Activated CD8-positive, alpha-beta memory T cell treated with anti-CD3 and anti-CD28 coated beads for 1 hour (primary cell): ENCODE results near the gene ANKRD2.

ENCODE experiments used
- DNase-seq, 2 donors: peaks; one replicate each; pipeline ENCODE4 v3.0.0-alpha.2; 2020; ENCODE audit warnings: low read depth in 1 of 2; ENCODE audit errors: extremely low read depth in 1 of 2

ANKRD2 gene

DNA sequence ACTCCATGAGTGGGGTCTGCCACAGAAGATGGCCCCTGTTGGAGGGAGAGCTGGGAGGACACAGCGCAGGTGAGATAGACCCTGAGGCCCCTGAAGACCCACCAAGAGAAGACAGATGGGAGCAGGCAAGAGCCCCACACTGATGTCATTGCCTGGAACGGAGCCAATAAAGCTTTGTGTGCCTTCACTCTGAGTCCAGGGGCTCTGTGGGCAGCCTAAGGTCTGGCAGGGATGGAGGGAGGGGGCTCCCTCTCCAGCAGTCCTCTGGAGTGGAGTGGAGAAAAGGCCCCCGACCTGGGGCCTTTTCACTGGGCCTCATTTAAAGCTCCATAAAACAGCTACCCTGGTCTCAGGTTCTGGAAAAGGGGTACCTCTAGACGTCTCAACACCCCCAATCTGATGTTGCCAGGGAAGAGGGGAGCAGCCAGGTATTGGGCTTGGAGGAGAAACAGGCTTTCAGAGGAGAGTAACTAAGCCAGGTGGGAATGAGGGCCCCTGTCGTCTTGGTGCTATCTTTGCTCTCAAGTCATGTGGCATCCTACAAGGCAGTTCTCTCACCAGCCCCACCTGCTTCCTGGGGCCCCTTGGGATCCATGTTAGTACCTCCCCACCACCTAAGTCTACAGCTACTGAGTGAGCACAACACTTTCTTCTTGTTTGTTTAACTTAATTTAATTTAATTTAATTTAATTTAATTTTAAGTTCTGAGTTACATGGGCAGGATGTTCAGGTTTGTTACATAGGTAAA, 18.3 kb downstream of the ANKRD2 start:
- DNase-seq, result no peak

DNA sequence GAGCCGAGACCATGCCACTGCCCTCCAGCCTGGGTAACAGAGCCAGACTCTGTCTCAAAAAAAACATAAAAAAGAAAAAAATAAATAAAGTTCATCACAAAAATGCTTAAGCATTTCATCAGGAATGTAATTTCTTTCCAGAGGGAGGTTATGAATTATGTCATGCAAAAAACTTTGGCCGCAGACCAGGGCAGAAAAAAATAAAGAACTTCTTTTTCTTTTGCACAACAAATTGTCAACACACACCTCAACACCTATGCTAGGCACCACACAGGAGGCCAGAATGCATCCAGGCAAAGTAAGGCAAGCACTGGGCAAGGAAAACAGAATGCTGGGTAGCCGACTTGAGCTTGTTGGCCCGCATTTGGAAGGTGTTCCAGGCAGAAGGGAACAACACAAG, 20.8 kb downstream of the ANKRD2 start:
- no peak for DNase-seq

DNA sequence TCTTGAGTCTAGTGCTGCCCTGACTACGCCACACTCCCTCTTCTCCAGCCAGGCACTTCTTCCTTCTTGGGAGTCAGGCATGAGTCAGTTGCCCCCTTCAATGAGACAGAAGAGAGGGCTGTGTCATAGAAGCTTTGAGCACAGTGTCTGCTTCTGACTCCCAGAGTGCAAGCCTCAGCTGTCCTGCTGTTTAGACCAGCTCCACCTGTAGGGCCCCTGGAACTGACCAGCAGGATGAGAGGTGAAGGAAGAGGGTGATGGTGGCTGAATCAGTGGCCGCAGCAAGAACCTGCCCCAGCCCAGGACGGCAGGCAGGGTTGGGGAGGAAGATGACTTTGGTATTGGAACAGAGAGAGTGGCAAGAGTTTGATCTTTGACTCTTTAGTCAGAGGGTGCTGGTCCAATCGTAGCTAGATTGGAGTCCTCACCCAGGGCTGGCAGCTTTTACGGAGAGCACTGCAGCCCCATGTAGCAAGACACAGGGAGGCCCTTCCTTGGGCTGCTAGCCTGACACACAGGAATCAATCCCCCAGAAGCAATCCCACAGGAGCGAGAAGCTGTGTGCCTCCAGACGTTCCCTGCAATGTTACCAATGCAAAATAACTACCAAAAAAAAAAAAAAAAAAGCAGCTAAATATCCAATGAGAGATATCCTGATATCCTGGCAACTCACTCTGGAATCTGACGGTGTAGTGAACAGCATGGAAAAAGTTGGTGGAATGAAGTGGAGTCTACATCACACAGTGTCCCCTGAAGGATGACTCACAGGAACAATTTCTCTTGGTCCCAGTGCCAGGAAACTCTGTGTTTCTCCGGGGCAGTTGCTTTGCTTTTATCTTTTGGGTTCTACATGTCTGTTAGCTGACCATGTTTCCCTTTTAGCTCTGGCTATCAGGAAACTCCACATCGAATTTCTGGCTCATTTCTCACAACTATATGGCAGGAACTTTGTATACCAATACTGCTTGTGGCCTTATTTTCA, 23.8 kb downstream of the ANKRD2 start:
- DNase-seq, result no peak

DNA sequence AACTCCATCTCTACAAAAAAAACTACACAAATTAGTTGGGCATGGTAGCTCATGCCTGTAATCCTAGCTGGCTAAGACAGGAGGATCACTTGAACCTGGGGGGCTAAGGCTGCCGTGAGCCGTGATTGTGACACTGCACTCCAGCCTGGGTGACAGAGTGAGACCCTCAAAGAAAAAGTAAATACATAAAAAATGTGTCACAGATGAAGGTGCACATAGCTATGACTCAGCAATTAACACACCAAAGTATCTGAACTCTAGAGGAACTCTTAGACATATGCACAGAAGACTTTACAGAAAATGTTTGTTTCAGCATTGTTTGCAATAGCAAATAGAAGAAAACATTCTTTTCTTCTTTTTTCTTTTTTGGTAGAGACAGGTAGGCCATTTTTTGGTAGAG, 25.2 kb downstream of the ANKRD2 start:
- DNase-seq, result no peak

DNA sequence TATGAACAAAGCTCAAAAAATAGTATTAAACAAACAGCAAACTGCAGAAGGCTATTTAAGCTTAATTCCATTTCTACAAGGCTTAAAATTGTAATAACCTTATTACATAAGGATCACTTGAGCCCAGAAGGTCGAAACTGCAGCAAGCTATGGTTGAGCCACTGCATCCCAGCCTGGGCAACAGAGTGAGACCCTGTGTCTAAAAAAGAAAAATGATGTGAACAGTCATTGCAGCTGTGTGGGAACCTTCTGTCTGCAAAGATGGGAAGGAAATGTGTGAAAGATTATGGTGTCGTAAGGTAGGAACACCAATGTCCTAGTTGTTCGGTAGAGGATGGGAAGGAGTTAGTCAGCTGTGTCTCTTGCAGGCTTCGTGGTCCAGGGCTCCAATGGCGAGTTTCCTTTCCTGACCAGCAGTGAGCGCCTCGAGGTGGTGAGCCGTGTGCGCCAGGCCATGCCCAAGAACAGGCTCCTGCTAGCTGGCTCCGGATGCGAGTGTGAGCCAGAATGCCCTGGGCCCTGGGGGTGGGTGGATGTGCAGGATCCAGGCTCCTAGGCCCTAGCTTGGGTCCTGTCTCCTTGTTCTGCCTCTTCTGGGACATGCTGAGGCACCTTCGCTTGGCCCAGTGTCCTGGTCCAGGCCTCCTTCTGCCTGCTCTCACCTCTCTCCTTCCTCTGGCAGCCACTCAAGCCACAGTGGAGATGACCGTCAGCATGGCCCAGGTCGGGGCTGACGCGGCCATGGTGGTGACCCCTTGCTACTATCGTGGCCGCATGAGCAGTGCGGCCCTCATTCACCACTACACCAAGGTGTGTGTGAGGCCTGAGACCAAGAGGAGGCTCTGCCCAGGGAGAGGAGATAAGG, 26.1 kb downstream of the ANKRD2 start:
- no peak for DNase-seq

DNA sequence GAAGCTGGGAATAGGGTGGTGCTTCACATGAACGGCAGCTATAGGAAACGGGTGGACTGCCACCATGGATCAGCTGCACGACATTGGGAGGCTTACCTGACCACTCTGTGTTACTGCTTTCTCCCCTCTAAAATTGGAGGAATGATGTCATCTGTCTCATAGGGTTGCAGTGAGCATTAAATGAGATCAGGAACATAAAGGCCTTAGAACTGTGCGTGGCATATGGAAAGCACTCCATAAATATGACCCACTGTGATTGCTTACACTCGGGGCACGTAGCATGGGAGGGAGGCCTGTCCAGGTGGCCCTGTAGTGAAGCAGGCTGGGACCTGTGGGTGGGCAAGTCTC, 26.7 kb downstream of the ANKRD2 start:
- DNase-seq, result no peak

DNA sequence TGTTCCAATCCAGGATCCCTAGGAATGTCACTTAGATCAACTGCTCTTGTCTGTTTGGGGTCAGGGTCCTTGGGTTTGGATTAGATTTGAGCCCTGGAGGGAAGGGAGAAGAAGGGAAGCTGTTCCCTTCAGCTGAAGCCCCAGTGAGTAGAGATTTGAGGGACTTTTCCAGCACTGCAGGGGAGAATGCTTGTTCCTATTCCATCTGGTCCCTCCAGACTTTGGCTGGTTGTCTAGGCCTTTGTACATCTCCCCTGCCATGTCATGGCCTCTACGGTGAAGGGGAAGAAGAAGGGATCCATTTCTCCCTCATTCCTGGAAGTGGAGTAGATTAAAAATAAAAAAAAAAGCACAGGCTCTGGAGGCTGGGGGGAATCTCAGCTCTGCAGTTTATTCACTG, 28.0 kb downstream of the ANKRD2 start:
- no peak for DNase-seq

DNA sequence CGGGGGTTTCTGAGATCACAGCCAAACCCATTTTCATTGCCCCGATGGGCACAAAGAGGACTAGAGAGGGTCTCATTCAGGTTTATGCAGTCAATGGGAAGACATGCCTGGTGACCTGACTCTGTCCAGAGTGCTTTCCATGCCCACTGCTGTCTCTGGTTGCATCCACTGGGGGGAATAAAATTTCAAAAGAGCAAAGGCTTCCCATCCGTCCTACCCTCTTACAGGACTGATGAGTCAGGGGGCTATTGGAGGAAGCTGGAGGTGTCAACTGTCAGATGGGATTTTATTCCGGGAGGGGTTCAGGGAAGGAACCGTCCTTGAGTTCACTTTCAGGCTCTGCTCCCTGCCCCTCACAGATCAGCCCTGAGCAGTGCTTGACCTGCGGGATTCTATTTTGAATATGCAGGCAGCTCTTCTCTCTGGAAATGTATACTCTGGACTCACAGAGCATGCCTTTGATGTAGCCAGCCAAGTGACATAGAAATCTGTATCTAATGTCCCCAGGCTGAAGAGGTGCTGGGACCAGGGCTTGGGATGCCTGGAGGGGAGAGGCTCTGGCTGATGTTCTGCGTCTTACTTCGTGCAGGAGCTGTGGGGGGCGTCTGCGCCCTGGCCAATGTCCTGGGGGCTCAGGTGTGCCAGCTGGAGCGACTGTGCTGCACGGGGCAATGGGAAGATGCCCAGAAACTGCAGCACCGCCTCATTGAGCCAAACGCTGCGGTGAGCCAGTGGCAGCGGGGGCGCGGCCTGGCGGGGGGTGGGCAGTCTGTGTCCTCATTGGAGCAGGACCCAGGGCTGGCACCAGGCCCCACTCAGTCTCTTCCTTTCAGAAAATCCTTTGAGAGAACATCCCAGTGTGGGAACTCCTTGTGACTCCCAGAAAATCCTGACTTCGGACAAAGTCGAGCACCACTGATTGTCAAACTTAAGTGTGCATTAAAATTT, 29.0 kb downstream of the ANKRD2 start:
- no peak for DNase-seq

DNA sequence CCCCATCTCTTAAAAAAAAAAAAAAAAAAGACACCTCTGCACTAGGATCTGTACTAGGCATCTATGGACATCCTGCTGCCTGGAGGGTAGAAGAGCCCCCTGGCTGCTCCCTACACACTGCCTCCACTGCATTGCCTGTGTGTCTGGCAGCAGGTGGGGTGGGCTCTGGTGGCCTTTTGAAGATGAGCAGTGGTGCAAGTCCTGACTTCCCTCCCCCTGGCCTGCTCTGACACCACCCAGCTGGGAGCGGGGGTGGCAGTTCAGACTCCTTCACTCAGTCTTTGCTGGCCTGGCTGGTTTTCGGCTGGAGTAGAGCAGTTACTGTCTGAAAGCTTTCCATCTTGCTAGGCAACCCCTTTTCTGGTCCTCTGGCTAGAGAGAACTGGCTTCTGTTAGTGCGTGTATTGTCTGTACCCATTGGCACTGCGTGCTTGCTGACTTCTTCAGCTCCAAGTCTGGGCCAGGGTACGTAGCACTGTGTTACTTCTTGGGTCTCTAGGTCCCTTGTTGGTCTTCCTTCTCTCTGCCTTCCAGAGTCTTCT, 34.6 kb downstream of the ANKRD2 start:
- no peak for DNase-seq

DNA sequence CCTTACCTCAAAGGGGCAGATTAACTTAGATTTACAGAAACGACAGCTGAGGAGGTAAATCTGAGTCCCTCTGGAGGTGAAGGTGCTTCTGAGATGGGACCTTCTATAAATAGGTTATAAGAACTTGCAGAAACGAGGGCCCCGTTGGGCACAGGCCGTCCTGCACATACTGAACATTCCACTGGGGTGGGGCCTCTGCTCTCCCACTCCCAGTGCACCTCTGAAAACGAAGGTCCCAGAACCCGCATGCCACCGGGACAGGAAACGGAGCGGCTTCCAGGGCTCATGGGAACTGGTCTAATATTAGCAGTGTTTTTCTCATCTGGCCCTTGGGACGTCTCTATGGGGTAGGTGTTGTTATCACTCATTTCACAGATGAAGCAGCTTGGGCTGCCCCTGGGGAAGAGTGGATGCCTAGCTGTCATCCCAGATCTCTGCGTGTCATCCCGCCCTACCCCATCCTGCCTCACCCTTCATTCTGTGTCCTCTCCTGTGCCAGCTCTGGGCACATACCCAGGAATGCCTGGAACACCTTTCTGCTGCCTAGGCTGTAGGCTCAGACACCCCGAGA, 36.5 kb downstream of the ANKRD2 start:
- no peak for DNase-seq

DNA sequence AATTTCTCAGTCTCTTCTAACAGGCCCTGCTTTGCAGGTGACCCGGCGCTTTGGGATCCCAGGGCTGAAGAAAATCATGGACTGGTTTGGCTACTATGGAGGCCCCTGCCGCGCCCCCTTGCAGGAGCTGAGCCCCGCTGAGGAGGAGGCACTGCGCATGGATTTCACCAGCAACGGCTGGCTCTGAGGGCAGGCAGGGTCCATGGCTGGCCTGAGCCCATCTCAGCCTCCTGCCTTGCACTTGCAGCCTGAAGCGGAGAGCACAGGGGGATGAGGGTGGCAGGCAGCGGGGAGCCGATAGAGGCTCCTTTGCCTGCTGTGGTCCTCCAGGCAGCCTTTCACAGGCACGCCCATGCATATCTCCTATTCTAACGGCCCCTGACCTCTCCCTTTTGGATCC, 38.9 kb downstream of the ANKRD2 start:
- DNase-seq, result no peak

DNA sequence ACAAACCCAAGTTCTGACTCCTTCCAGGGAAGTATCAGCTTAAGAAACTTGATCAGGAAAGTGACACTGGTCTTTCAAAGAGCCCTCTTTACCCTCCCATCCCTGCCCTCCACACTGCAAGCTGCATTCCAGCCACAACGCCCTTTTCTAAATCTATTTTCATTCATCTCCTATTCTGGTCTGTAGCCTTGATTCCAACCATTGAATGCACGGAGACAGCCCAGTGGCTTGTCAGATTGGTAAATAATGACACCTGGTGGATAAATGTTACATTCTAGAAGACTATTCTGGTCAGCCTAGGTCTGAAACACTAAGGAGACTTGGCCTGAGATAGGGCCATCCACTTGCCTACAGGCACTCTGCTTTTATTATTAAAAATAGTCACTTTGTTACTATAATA, 39.8 kb downstream of the ANKRD2 start:
- DNase-seq, result no peak

DNA sequence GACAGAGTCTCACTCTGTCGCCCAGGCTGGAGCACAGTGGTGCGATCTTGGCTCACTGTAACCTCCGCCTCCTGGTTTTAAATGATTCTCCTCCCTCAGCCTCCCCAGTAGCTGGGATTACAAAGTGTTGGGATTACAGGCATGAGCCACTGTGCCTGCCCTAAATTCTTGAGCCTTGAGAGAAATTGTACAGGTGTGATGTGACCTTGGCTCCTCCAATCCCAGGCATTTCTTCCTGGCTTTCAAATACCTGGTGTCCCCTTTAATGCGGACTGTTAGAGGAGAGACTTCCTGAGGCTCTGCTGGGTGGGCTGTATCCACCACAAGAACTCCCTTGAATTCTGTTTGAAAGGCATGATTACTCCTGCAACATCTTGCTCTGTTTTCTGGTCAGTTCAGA, 45.7 kb downstream of the ANKRD2 start:
- DNase-seq, result no peak

DNA sequence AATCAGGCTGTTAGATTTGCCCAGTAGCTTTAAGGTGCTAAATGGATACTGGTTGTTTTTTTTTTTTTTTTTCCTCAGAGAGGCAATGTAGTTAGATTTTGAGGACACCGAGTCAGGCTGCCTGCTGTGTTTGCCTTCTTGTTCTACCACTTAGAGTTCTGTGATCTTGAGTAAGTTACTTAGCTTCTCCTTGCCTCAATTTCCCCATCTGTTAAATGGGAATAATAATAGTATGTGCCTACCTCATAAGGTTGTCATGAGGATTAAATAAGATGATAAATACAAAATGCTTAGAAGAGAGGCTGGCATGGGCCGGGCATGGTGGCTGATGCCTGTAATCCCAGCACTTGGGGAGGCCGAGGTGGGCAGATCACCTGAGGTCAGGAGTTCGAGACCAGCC, 46.2 kb downstream of the ANKRD2 start:
- DNase-seq, result no peak

DNA sequence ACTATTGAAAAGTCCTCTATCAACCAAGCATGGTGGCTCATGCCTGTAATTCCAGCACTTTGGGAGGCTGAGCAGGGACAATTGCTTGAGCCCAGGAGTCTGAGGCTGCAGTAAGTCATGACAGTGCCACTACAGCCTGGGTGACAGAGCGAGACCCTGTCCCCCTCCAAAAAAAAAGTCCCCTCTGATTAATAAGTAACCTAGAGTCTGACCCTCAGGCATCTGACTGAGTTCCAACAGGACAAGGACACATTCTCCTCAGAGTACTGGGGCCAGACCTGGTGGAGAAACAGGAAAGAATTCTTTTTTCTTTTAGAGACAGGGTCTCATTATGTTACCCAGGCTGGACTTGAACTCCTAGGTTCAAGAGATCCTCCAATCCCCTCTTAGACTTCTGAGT, 50.7 kb downstream of the ANKRD2 start:
- DNase-seq, result no peak

DNA sequence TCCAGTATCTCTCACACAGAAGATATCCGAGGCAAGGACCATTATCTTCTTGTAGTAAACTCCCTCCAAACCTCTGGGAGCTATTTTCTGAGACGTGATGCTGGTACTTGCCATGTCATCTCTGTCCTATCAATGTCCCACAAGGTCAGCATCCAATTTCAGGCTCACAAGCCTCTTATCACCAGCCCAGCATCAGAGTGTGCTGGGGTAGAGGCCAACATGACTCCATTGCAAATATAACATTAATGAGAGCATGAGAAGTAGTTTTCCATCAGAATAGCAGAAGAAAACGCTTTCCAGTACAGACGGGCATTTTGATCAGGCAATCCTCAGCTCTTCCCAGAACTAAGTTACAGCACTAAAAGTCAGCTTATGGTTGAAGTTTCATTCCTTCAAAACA, 55.2 kb downstream of the ANKRD2 start:
- DNase-seq, result no peak

DNA sequence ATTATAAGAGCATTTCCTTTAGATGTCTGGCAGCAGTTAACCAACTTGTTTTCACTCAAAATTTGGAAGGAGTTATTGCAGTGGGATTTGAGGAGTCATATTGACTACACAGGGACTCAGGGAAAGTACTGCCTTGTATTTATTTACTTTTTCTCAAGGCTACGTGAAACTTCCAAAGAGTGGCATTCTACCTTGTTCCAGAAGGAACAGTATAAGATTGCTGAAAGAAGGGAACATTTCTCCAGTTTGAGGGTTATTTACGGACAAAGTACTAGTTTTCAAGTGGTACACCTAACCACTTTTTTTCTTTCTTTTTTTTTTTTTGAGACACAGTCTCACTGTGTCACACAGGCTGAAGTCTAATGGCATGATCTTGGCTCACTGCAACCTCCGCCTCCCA, 55.6 kb downstream of the ANKRD2 start:
- no peak for DNase-seq

DNA sequence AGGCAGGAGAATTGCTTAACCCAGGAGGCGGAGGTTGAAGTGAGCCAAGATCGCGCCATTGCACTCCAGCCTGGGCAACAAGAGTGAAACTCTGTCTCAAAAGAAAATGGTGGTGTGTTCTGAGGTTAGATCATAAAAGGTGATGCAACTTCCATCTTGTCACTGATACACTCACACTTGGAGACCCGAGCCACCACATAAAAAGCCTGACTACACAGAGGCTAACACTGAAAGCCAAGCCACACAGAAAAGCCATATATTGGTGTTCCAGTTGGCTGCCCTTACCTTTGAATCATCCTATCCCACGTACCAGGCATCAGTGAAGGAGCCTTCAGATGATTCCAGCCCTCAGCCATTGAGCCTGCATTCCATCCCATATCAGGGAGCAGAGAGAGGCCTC, 56.7 kb downstream of the ANKRD2 start:
- no peak for DNase-seq

DNA sequence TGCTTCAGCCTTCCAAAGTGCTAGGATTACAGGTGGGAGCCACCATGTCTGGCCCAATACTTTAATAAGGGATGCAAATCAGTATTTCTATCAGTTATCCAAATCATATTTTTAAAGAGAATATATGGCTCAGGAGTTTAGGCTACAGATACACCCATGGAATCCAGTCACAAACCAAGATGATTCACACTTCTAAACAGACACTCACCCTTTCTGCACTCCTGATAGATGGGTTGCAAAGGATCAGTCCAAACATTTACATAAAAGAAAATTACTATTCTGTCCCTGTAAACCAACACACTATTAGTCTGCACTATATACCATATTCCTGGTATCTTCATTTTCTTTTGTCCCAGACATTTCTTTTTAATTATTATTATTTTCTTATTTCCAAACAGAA, 58.5 kb downstream of the ANKRD2 start:
- DNase-seq, result no peak
